Naive thymus-derived CD4-positive, alpha-beta T cell (primary cell): ENCODE measurements around the gene ZNF584. TPM values are rescaled to one million over a fixed set of nuclear protein-coding genes. Genes with fewer than 3 reads are reported as not detected.
"Not testable (repeated sequence)": the region's sequence is repeated elsewhere in the genome, so short reads cannot be mapped to it uniquely, and the experiment has no call there.

Experiments used
- ATAC-seq: fragments of 150-1000 bp; cut with Tn5 transposase; 2 replicates; pipeline ENCODE4 v1.10.0; 2021; ENCODE audit warnings: mild to moderate bottlenecking, moderate library complexity
- CTCF ChIA-PET: fragments of 350-600 bp; sonication (Branson Sonifier 250); formaldehyde crosslinking; loops from one replicate; lab custom pipeline; 2021; ENCODE audit warnings: antibody characterized with exemption; lab: Charles Lee
- POLR2A ChIA-PET: fragments of 350-600 bp; sonication (Branson Sonifier 250); formaldehyde crosslinking; loops from one replicate; lab custom pipeline; 2021; ENCODE audit warnings: antibody characterized with exemption, inconsistent platforms; lab: Charles Lee
- DNase-seq, 9 donors: peaks; one replicate each; pipeline versions ENCODE4 v3.0.0 to v3.0.0-alpha.2; 2020 to 2022; ENCODE audit warnings: mixed read lengths in 1 of 9
- H3K27ac ChIP-seq: one replicate; pipeline ENCODE4 v1.7.0; 2013; ENCODE audit warnings: mild to moderate bottlenecking, low read depth, low read length, moderate library complexity
- H3K27me3 ChIP-seq, 2 donors: one replicate each; pipeline ENCODE4 v1.7.0; 2013; ENCODE audit warnings: low read length in 2 of 2, mild to moderate bottlenecking in 2 of 2, moderate library complexity in 2 of 2; ENCODE audit not compliant: control insufficient read depth in 2 of 2, insufficient read depth in 2 of 2
- H3K36me3 ChIP-seq, 3 experiments: 1 replicate in 2 of 3; 2 replicates in 1 of 3; pipeline ENCODE4 v1.7.0; 2013; ENCODE audit warnings: low read length in 3 of 3, mild to moderate bottlenecking in 3 of 3, moderate library complexity in 1 of 3; ENCODE audit not compliant: insufficient read depth in 3 of 3, control insufficient read depth in 2 of 3
- H3K4me1 ChIP-seq, 2 donors: one replicate each; pipeline ENCODE4 v1.7.0; 2013; ENCODE audit warnings: low read length in 2 of 2, mild to moderate bottlenecking in 2 of 2, moderate library complexity in 1 of 2; ENCODE audit not compliant: control insufficient read depth in 2 of 2, insufficient read depth in 2 of 2
- H3K4me3 ChIP-seq: 2 replicates; pipeline ENCODE4 v1.7.0; 2013; ENCODE audit warnings: mild to moderate bottlenecking, low read length
- H3K9me3 ChIP-seq, 3 experiments: 1 replicate in 2 of 3; 2 replicates in 1 of 3; pipeline ENCODE4 v1.7.0; 2013; ENCODE audit warnings: low read length in 3 of 3; ENCODE audit not compliant: control insufficient read depth in 2 of 3
- H3K27ac Mint-ChIP-seq, 9 donors: one replicate each; pipeline ENCODE4 v1.8.0; 2020 to 2022; ENCODE audit warnings: mixed read lengths in 9 of 9, mild to moderate bottlenecking in 8 of 9, moderate library complexity in 5 of 9, inconsistent platforms in 2 of 9
- H3K27me3 Mint-ChIP-seq, 5 donors: one replicate each; pipeline ENCODE4 v1.8.0; 2021 to 2022; ENCODE audit warnings: mixed read lengths in 5 of 5, mild to moderate bottlenecking in 1 of 5
- H3K36me3 Mint-ChIP-seq, 5 donors: one replicate each; pipeline ENCODE4 v1.8.0; 2020 to 2022; ENCODE audit warnings: mixed read lengths in 5 of 5, mild to moderate bottlenecking in 3 of 5, inconsistent platforms in 1 of 5
- H3K4me1 Mint-ChIP-seq, 7 donors: one replicate each; pipeline ENCODE4 v1.8.0; 2020 to 2022; ENCODE audit warnings: mixed read lengths in 7 of 7, mild to moderate bottlenecking in 3 of 7, inconsistent platforms in 1 of 7
- H3K4me3 Mint-ChIP-seq, 10 donors: one replicate each; pipeline ENCODE4 v1.8.0; 2020 to 2022; ENCODE audit warnings: mild to moderate bottlenecking in 10 of 10, mixed read lengths in 10 of 10, moderate library complexity in 6 of 10, inconsistent platforms in 2 of 10
- H3K9me3 Mint-ChIP-seq, 11 donors: one replicate each; pipeline ENCODE4 v1.8.0; 2020 to 2022; ENCODE audit warnings: mixed read lengths in 11 of 11, mild to moderate bottlenecking in 4 of 11, inconsistent platforms in 1 of 11, moderate library complexity in 1 of 11
- intact Hi-C, 2 donors: fragments of 100-400 bp; cut with micrococcal nuclease; formaldehyde crosslinking; loops; one replicate each; pipeline ENCODE4 v1.15.1; 2023
- polyA plus RNA-seq, 2 donors: library from polyadenylated mRNA; unstranded; fragments of 300-500 nt; fragmentation: Illumina TruSeq; gene quantifications; one replicate each; pipeline ENCODE4 v1.2.3, GENCODE V29; 2021
- total RNA-seq, 6 experiments: library from RNA in 5 of 6; stranded (reverse) in 5 of 6; gene quantifications; 1 replicate in 5 of 6; 2 replicates in 1 of 6; pipeline ENCODE4 v1.2.3 and lab custom pipeline; 2021 to 2026

The ZNF584 gene
- total and polyA plus RNA-seq, 7 experiments from 2014 or later = 4.2 to 12.1 (median 7.0) TPM

DNA sequence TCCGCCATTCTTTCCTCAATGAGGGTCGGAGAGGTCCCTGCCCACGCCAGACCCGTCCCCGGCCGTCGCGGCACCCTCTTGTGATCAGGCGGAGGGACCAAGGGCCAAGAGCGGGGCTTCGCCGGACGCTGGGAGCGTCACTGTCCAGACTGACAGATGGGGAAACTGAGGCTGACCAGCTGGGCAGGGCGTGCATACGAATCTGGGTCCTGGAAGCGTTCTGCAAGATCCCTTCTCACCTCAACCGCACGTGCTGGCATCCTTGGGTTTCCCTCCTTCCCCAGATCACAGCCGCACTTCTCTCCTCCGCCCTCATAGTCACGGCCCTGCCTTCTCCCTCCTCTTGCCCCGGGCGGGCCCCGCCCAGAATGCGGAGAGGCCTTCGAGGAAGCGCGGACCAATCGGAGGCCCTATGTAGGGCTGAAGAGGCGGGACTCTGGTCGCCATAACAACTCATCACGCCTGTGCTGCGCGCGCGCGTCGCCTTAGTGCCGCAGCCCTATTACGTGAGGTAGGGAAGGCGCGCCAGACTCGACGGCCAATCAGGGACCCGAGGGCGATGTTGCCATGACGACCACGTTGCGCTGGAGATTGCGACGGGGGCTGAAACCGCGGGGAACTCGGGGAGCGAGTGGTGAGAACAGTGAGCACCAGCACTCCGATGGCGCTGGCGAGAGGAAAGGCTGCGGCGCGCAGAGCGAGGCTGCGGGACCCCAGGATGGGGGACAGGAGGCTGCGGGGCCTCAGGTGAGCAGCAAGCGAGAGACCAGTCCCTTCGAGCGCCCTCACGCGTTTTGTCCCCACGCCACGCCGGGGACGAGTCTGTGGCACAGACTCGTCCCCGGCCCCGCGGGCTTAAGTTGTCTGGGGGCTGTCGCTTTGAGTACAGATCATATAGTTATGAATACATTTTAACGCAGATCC is 7.3 kb upstream of the ZNF584 start:
- H3K36me3 ChIP-seq = no peaks in the 10 kb centered on the region
- DNase-seq (peak; percentile 96 to 100 (median 98)), ATAC-seq (peak; percentile 97)
- intact Hi-C loops = loop anchor here (1.0 to 10.0 kb wide), 18 partner anchors 14 to 586 kb away; partner anchors contain the start of genes RPS5 (in 2 of the 2), ZNF132 (in 2 of the 2), ZNF324B (in 2 of the 2) and ZNF497 (in 2 of the 2)
- Mint-ChIP-seq H3K9me3 (peaks cover 0 to 5% (median 0%) of the 10 kb centered on the region in 11 donors), H3K4me3 (peak overlapping the region; percentile 86 to 98 (median 94)), H3K36me3 (peaks cover 0 to 4% (median 0%) of the 10 kb centered on the region in 5 donors), H3K27ac (peak overlapping the region; percentile 88 to 97 (median 94)), H3K27me3 (peaks cover 5 to 20% (median 7%) of the 10 kb centered on the region in 5 donors), H3K4me1 (peaks cover 6 to 19% (median 8%) of the 10 kb centered on the region in 7 donors)
- CTCF ChIA-PET = no interaction called here
- peak overlapping the region; percentile 91 for H3K27ac ChIP-seq
- peak overlapping the region; percentile 77 for H3K4me3 ChIP-seq
- POLR2A ChIA-PET = interaction anchor here (0.6 to 2.7 kb wide), 4 partner anchors 8 to 38 kb away, joined by 3 to 16 read pairs (median 4); partner anchors contain the start of genes RPS5 and ZNF497
- peaks cover 6 to 13% of the 10 kb centered on the region in 2 donors for H3K4me1 ChIP-seq
- H3K27me3 ChIP-seq = peaks cover 0 to 3% of the 10 kb centered on the region in 2 donors
- no peaks in the 10 kb centered on the region for H3K9me3 ChIP-seq

DNA sequence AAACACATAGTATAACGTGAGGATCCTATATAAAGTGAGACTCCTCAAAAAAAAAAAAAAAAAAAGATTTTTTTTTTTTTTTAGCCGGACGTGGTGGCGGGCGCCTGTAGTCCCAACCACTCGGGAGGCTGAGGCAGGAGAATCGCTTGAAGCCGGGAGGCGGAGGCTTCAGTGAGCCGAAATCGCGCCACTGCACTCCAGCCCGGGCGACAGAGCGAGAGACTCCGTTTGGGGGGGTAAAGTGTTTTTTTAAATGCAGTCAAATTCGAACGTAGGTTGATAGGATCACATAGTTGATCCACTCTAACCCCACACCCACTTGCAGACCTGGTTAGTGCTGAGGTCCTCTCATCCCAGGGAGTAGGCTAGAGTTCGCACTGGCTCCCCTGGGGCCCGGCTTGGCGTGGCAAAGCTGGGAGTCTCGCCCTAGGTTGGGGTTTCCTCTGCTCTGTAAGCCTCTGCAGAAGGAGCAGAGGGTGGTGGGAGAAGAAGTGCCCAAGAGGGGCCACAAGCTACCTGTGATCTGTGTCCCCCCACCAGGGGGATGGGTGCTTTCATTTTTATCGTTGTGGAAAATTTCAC is 6.5 kb upstream of the ZNF584 start:
- intact Hi-C loops = loop anchor here (1.0 to 10.0 kb wide), 18 partner anchors 15 to 587 kb away; partner anchors contain the start of genes RPS5 (in 2 of the 2), ZNF132 (in 2 of the 2), ZNF324B (in 2 of the 2) and ZNF497 (in 2 of the 2)
- DNase-seq (no peak), ATAC-seq (no peak)
- Histone ChIP-seq H3K27ac (peak overlapping the region; percentile 91), H3K4me1 (peaks cover 6 to 14% of the 10 kb centered on the region in 2 donors), H3K9me3 (no peaks in the 10 kb centered on the region), H3K36me3 (no peaks in the 10 kb centered on the region), H3K27me3 (peaks cover 0 to 3% of the 10 kb centered on the region in 2 donors), H3K4me3 (peak overlapping the region; percentile 77)
- CTCF ChIA-PET = no interaction called here
- peak overlapping the region in 7 of 10 donors; percentile 54 to 98 (median 91) for H3K4me3 Mint-ChIP-seq
- H3K27me3 Mint-ChIP-seq = peaks cover 3 to 19% (median 7%) of the 10 kb centered on the region in 5 donors
- peaks cover 8 to 26% (median 16%) of the 10 kb centered on the region in 7 donors for H3K4me1 Mint-ChIP-seq
- H3K36me3 Mint-ChIP-seq = peaks cover 0 to 4% (median 0%) of the 10 kb centered on the region in 5 donors
- POLR2A ChIA-PET = interaction anchor here (0.6 to 0.8 kb wide), 3 partner anchors 39 to 674 kb away, joined by 3 read pairs; partner anchors contain the start of genes ZNF274, ZNF497 and ZNF671
- H3K27ac Mint-ChIP-seq = peak overlapping the region in 3 of 9 donors; percentile 89 to 94 (median 90)
- H3K9me3 Mint-ChIP-seq = peaks cover 0 to 5% (median 0%) of the 10 kb centered on the region in 11 donors

DNA sequence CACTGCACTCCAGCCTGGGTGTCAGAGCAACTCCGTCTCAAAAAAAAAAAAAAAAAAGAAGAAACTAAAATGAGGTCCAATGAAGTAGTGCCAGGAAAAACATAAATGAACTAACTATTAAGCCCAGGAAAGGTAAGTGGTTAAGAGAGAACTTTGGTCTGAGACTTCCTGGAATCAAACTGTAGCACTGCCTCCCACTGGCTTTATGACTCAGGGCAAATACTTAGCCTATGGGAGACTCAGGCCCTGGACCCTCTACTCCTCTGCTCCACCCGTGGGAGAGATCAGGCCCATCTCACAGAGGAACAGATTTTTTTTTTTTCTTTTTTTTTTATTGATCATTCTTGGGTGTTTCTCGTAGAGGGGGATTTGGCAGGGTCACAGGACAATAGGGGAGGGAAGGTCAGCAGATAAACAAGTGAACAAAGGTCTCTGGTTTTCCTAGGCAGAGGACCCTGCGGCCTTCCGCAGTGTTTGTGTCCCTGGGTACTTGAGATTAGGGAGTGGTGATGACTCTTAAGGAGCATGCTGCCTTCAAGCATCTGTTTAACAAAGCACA is 4.5 kb upstream of the ZNF584 start:
- H3K4me3 ChIP-seq, H3K36me3 ChIP-seq, H3K27ac ChIP-seq, H3K9me3 Mint-ChIP-seq, H3K9me3 ChIP-seq, H3K27me3 ChIP-seq, H3K27me3 Mint-ChIP-seq, CTCF ChIA-PET, ATAC-seq, H3K36me3 Mint-ChIP-seq, H3K4me3 Mint-ChIP-seq, POLR2A ChIA-PET, DNase-seq: not testable (repeated sequence)
- Mint-ChIP-seq H3K4me1 (peaks cover 13 to 45% (median 34%) of the 10 kb centered on the region in 7 donors), H3K27ac (peak overlapping the region in 1 of 9 donors; percentile 38)
- peaks cover 13 to 16% of the 10 kb centered on the region in 2 donors for H3K4me1 ChIP-seq
- intact Hi-C loops = loop anchor here (5.0 to 10.0 kb wide), 2 partner anchors 108 to 589 kb away; partner anchors contain the start of genes SLC27A5 (in 1 of the 2) and ZNF552 (in 1 of the 2)

DNA sequence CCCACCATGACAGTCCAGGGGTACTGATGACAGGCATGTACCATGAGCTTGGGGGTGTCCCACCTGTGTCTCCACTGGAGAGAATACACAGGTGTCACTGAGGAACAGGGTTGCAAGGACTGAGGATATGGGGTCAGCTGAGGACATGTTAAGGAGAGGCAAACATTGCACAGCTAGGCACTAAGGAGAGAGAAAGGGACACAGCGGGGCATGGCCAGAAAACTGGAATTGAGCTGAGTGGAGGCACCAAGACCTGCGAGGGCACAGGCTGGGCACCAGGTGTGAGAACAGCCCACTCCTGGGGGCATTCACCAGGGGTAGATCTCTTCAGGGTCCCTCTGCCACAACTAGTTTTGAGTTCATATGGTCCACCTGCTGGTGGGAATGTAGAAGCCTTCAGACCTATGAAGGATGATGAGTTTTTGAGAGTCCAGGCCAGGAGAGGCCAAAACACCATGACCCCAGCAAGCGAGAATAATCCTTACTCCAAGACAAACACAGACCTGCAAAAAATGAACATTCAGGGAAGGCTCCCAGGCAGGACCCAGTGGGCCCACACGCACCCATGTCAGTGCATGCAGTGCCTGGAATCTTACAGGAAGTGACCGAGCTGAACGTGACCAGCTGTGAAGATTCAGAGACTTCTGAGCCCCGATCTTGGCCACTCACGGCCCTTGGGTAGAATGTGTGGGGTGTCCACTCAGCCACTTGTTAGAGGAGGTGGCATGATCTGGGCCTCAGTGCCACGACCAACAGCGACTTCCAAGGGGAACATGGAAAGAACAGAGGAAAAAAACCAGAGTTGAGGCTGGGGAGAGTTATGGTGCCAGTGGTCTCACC is 1.4 kb upstream of the ZNF584 start:
- Histone ChIP-seq H3K4me3 (no peak overlapping the region), H3K4me1 (peaks cover 12 to 18% of the 10 kb centered on the region in 2 donors), H3K36me3 (peaks cover 0 to 5% (median 0%) of the 10 kb centered on the region in 3 experiments), H3K27ac (peak overlapping the region; percentile 87), H3K9me3 (no peaks in the 10 kb centered on the region), H3K27me3 (no peaks in the 10 kb centered on the region)
- H3K4me3 Mint-ChIP-seq = peak overlapping the region; percentile 82 to 98 (median 95)
- H3K36me3 Mint-ChIP-seq = peaks cover 0 to 6% (median 0%) of the 10 kb centered on the region in 5 donors
- peaks cover 5 to 41% (median 34%) of the 10 kb centered on the region in 7 donors for H3K4me1 Mint-ChIP-seq
- peak overlapping the region; percentile 83 to 95 (median 93) for H3K27ac Mint-ChIP-seq
- no peaks in the 10 kb centered on the region for H3K27me3 Mint-ChIP-seq
- intact Hi-C loops = loop anchor here in 1 of 2 donors (5.0 to 10.0 kb wide), 2 partner anchors 60 to 592 kb away; partner anchors contain the start of gene ZNF552
- DNase-seq = no peak
- ATAC-seq = no peak
- ChIA-PET POLR2A (interaction anchor here (1.4 kb wide), 1 partner anchor 201 kb away, joined by 3 read pairs; no protein-coding TSS in a partner anchor), CTCF (interaction anchor here (0.6 kb wide), 2 partner anchors 11 to 174 kb away, joined by 3 to 4 read pairs; no protein-coding TSS in a partner anchor)
- H3K9me3 Mint-ChIP-seq = no peaks in the 10 kb centered on the region

DNA sequence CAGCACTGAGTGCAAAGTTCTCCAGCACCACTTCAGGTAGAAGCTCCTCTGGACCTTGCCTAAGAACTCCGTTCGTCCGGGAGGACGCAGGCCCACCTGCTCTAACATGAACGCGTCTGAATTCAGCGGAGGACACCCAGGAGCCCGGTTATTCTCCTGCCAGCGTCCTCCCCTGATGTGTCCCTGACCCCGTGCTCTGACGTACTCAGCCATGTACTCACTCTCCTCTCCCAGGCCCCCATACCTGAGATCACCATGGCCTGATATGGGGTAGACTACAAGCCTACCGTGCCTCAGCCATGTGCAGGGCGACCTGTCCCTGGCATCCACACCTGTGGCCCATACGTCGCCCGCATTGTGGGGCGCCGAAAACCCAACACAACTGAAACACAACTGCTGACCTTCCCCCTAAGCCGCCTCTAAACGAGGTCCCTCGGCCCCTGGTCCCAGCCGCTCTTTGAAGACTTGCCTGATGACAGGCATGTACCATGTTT is 744 bp upstream of the ZNF584 start:
- Histone ChIP-seq H3K9me3 (no peaks in the 10 kb centered on the region), H3K4me3 (peak overlapping the region; percentile 96), H3K27me3 (no peaks in the 10 kb centered on the region), H3K36me3 (peaks cover 0 to 5% (median 0%) of the 10 kb centered on the region in 3 experiments), H3K27ac (peak overlapping the region; percentile 87), H3K4me1 (peaks cover 12 to 15% of the 10 kb centered on the region in 2 donors)
- peak overlapping the region; percentile 82 to 98 (median 95) for H3K4me3 Mint-ChIP-seq
- H3K9me3 Mint-ChIP-seq = no peaks in the 10 kb centered on the region
- H3K27ac Mint-ChIP-seq = peak overlapping the region; percentile 83 to 95 (median 93)
- H3K36me3 Mint-ChIP-seq = peaks cover 0 to 10% (median 4%) of the 10 kb centered on the region in 5 donors
- CTCF ChIA-PET = no interaction called here
- intact Hi-C loops = loop anchor here (1.0 to 10.0 kb wide), 19 partner anchors 20 to 593 kb away; partner anchors contain the start of genes ERVK3-1 (in 2 of the 2), RPS5 (in 2 of the 2), ZNF132 (in 2 of the 2) and ZNF324B (in 2 of the 2)
- H3K27me3 Mint-ChIP-seq = no peaks in the 10 kb centered on the region
- ATAC-seq (no peak), DNase-seq (no peak)
- H3K4me1 Mint-ChIP-seq = peaks cover 5 to 41% (median 34%) of the 10 kb centered on the region in 7 donors
- POLR2A ChIA-PET = interaction anchor here (1.0 to 1.4 kb wide), 7 partner anchors 32 to 202 kb away, joined by 3 to 7 read pairs (median 4); partner anchors contain the start of genes ZBTB45, ZNF132, ZNF324B and ZNF497
